AG04450 (cell line): ENCODE results near the gene DUSP16. TPM values are rescaled to one million over a fixed set of nuclear protein-coding genes. Genes with fewer than 3 reads are reported as not detected.
"Not testable (repeated sequence)": the region's sequence is repeated elsewhere in the genome, so short reads cannot be mapped to it uniquely, and the experiment has no call there.

Experiments
- CTCF ChIA-PET: fragments of 300-600, 350-600 bp; formaldehyde crosslinking; extraction: SDS; loops from one replicate; lab custom pipeline; 2022; ENCODE audit warnings: antibody characterized with exemption, inconsistent platforms; lab: Charles Lee
- POLR2A ChIA-PET: fragments of 350-600 bp; formaldehyde crosslinking; extraction: SDS; loops from one replicate; lab custom pipeline; 2021; ENCODE audit warnings: antibody characterized with exemption, inconsistent platforms; lab: Yijun Ruan, JAX
- DNase-seq: peaks from one replicate; pipeline ENCODE4 v3.0.0-alpha.2; 2011; ENCODE audit warnings: low read depth, low spot score
- H3K27ac ChIP-seq: one replicate; pipeline ENCODE4 v1.5.1; 2012; ENCODE audit warnings: low read depth, low read length, control low read depth
- H3K27me3 ChIP-seq: one replicate; pipeline ENCODE4 v1.6.0; 2012; ENCODE audit warnings: low read length; ENCODE audit not compliant: control insufficient read depth, insufficient read depth
- H3K4me3 ChIP-seq: 2 replicates; pipeline ENCODE4 v1.5.1; 2011; ENCODE audit warnings: mild to moderate bottlenecking, low read depth, low read length, control low read depth
- H3K9me3 ChIP-seq: 2 replicates; pipeline ENCODE4 v1.5.1; 2012; ENCODE audit warnings: low read length; ENCODE audit not compliant: control insufficient read depth, insufficient read depth
- polyA plus RNA-seq: library from polyadenylated mRNA; depleted of rRNA; stranded (reverse); fragments of >200 nt; gene quantifications from 2 replicates; pipeline ENCODE4 v1.2.3, GENCODE V29; 2011
- TF ChIP-seq, protein P1 (sequence below): IDR thresholded peaks from 2 replicates; pipeline ENCODE4 v1.5.1; 2011; ENCODE audit warnings: low read depth, low read length, control low read depth, inconsistent platforms

DUSP16 gene
- polyA plus RNA-seq, 1 experiment: 12.8 TPM

DNA sequence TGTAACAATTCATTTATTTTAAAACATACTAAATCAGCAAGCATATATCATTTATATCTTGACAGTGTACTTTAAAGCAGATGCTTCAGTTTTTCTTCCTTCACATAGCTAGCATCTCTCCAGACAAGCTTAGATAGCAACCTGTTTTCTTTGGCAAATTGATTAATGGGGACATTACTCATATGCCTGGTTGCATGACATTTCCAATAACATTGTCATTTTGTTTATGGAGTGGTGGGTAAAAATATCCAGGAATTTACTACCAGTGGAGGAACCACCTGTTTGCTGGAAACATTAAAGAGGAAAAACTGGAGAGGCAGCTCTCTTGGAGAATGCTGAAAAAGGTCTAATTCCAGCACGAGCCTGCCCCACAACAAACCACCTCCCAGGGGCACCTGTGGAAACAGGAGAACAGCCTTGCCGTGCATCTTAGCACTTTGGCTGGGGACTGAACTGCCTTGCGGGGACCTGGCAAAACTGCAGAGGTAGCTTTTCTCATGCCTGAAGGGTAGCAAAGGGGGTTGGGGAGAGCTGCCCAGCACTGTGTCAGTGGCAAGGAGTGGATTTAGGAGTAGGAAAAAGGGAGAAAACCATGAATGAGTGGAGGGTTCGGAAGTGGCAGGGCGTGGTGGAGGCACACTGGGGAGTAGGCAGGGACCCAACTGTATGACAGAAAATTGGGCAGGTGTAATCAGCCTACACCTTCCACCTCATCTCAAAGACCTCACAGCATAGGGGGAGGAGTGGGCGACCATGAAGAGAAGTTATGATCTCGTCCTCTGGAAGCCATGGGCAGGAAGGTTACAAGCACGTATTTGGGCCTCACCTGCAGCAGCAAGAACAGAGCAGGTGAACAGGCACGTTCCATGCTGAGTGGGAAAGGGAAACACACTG lies 37.3 kb upstream of the DUSP16 start:
- Histone ChIP-seq H3K27me3 (peaks cover 2% of the 10 kb centered on the region), H3K4me3 (no peak overlapping the region), H3K9me3 (no peaks in the 10 kb centered on the region), H3K27ac (no peak overlapping the region)
- POLR2A ChIA-PET: no interaction called here
- CTCF ChIA-PET: no interaction called here
- DNase-seq: no peak
- TF ChIP-seq, protein P1, sequence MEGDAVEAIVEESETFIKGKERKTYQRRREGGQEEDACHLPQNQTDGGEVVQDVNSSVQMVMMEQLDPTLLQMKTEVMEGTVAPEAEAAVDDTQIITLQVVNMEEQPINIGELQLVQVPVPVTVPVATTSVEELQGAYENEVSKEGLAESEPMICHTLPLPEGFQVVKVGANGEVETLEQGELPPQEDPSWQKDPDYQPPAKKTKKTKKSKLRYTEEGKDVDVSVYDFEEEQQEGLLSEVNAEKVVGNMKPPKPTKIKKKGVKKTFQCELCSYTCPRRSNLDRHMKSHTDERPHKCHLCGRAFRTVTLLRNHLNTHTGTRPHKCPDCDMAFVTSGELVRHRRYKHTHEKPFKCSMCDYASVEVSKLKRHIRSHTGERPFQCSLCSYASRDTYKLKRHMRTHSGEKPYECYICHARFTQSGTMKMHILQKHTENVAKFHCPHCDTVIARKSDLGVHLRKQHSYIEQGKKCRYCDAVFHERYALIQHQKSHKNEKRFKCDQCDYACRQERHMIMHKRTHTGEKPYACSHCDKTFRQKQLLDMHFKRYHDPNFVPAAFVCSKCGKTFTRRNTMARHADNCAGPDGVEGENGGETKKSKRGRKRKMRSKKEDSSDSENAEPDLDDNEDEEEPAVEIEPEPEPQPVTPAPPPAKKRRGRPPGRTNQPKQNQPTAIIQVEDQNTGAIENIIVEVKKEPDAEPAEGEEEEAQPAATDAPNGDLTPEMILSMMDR: no peak

DNA sequence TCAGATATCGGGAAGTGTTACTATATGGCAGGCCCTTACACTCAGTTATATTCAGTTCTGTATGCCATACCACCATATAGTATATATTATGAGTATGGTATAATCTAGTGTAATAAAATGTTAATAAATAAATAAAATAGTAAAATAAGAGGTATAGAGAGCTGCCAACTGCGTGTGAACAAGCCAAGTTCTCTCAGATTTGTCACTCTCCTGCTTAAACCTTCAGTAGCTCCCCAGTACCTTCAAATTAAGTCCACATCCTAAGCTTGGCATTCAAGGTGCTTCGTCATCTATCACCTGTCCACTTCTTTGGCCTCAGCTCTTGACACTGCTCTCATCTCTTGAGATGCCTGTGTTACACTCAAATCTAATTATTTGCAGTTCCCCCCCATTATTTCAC lies 36.2 kb upstream of the DUSP16 start:
- no peak overlapping the region for H3K4me3 ChIP-seq
- H3K27me3 ChIP-seq: peaks cover 2% of the 10 kb centered on the region
- ChIA-PET POLR2A (no interaction called here), CTCF (no interaction called here)
- TF ChIP-seq, protein P1: no peak
- DNase-seq: no peak
- no peak overlapping the region for H3K27ac ChIP-seq
- no peaks in the 10 kb centered on the region for H3K9me3 ChIP-seq

DNA sequence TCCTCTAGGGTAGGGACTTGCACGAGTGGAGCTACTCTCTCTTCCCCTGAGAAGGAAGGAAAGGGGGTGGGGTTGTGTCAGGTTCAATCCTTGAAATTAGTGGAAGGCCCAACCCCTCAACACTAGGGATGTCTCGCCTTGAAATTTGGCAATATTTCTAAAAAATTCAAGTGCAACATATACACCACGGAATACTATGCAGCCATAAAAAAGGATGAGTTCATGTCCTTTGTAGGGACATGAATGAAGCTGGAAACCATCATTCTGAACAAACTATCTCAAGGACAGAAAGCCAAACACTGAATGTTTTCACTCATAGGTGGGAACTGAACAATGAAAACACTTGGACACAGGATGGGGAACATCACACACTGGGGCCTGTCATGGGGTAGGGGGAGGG lies 33.9 kb upstream of the DUSP16 start:
- CTCF ChIA-PET, H3K27me3 ChIP-seq, H3K27ac ChIP-seq, H3K4me3 ChIP-seq, H3K9me3 ChIP-seq, DNase-seq, POLR2A ChIA-PET: not testable (repeated sequence)

DNA sequence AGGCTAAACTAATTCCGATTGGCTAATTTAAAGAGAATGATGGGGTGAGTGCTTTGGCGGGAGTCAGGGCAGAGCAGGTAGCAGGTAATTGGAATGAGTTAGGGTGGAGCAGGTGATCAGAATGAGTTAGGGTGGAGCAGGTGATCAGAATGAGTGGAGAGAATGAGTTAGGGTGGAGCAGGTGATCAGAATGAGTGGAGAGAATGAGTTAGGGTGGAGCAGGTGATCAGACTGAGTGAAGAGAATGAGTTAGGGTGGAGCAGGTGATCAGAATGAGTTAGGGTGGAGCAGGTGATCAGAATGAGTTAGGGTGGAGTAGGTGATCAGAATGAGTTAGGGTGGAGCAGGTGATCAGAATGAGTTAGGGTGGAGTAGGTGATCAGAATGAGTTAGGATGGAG lies 33.3 kb upstream of the DUSP16 start:
- H3K27me3 ChIP-seq, CTCF ChIA-PET, DNase-seq, H3K27ac ChIP-seq, H3K4me3 ChIP-seq, POLR2A ChIA-PET, H3K9me3 ChIP-seq: not testable (repeated sequence)

DNA sequence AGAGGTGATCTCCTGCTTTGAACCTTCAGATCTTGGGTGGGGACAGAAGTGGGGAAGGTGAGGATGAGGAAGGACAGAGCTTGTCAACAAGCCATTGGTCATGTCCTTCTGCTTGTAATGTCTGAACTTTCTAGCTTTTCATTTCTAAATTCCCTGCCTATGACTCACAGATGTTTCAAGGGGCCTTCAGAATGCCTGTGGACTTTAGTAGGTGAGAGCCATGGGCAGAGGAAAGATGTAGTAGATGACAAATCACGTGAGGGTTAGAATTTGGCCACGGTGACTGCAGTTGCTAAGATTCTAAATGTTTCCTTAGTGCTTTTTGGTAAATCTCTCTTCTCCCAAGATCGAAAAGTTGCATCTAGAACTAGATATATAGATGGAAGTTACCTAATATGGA lies 30.3 kb upstream of the DUSP16 start:
- TF ChIP-seq, protein P1: no peak
- Histone ChIP-seq H3K27ac (no peak overlapping the region), H3K9me3 (no peaks in the 10 kb centered on the region), H3K4me3 (no peak overlapping the region), H3K27me3 (peaks cover 5% of the 10 kb centered on the region)
- POLR2A ChIA-PET: interaction anchor here (0.6 kb wide), 1 partner anchor 39 kb away, joined by 5 read pairs; no protein-coding TSS in a partner anchor
- CTCF ChIA-PET: interaction anchor here (0.5 to 0.9 kb wide), 3 partner anchors 14 to 207 kb away, joined by 3 to 11 read pairs (median 7); no protein-coding TSS in a partner anchor
- DNase-seq: no peak

DNA sequence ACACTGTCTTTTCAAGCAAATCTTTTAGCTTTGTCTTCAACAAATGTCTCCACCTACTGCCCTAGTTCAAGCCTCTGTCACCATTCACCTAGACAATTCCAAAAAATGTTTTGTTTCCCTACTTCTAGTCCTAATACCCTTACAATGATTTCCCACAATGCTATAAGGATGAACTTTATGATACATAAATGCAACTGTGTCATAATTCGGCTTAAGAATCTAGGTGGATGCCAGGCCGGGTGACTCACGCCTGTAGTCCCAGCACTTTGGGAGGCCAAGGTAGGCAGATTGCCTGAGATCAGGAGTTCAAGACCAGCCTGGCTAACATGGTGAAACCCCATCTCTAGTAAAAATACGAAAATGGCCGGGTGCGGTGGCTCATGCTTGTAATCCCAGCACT lies 28.3 kb upstream of the DUSP16 start:
- H3K27ac ChIP-seq: no peak overlapping the region
- H3K4me3 ChIP-seq: no peak overlapping the region
- POLR2A ChIA-PET: no interaction called here
- peaks cover 2% of the 10 kb centered on the region for H3K27me3 ChIP-seq
- TF ChIP-seq, protein P1: no peak
- H3K9me3 ChIP-seq: no peaks in the 10 kb centered on the region
- no peak for DNase-seq
- CTCF ChIA-PET: interaction anchor here (1.4 kb wide), 1 partner anchor 216 kb away, joined by 3 read pairs; no protein-coding TSS in a partner anchor

DNA sequence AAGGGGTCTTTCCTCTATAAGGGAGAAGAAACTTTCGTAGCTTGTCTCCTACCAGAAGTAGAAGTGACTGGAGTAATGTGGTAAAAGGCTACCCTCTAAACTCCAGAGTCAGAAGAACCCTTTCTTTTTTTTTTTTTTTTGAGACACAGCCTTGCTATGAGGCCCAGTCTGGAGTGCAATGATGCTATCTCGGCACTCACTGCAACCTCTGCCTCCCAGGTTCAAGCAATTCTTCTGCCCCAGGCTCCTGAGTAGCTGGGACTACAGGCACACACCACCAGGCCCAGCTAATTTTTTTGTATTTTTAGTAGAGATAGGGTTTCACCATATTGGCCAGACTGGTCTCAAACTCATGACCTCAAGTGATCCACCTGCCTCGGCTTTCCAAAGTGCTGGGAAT lies 25.8 kb upstream of the DUSP16 start:
- not testable (repeated sequence) for DNase-seq
- POLR2A ChIA-PET: interaction anchor here (0.7 kb wide), 1 partner anchor 321 kb away, joined by 8 read pairs; the partner anchor contains the start of gene LRP6

More for the DNA sequence above, 25.8 kb upstream of the DUSP16 start:
- H3K9me3 ChIP-seq, CTCF ChIA-PET, H3K4me3 ChIP-seq, H3K27ac ChIP-seq, H3K27me3 ChIP-seq: not testable (repeated sequence)
